K562 (cell line): ENCODE data around the gene SOCS3. TPM values are rescaled to one million over a fixed set of nuclear protein-coding genes. Genes with fewer than 3 reads are reported as not detected.

Source experiments
- ATF4 ChIP-seq: fragments of 450-650 bp; formaldehyde crosslinking; IDR thresholded peaks from 2 replicates; pipeline ENCODE4 v1.4.0; 2022; ENCODE audit warnings: mild to moderate bottlenecking, moderate library complexity
- CLOCK ChIP-seq: fragments of 250-450 bp; sonication (Bioruptor Pico); IDR thresholded peaks from 2 replicates; pipeline ENCODE4 v1.4.0; 2020; ENCODE audit warnings: mild to moderate bottlenecking, moderate library complexity, borderline replicate concordance
- CREB3 ChIP-seq: fragments of 450-650 bp; conservative IDR thresholded peaks from 2 replicates; pipeline ENCODE4 v1.6.1; 2016; ENCODE audit warnings: missing genetic modification characterization, low read depth, mild to moderate bottlenecking, missing compliant biosample characterization, moderate library complexity
- FOXA3 ChIP-seq, 2 experiments: fragments of 450-650 bp in 1 of 2; sonication (generic) in 1 of 2; formaldehyde crosslinking; IDR thresholded peaks in 1 of 2; conservative IDR thresholded peaks in 1 of 2; 2 replicates each; pipeline versions ENCODE4 v1.4.0 to v1.8.0; 2020 to 2022; ENCODE audit warnings: mild to moderate bottlenecking in 2 of 2, missing genetic modification reagents in 1 of 2
- HCFC1 ChIP-seq: IDR thresholded peaks from 2 replicates; pipeline ENCODE4 v1.6.1; 2012; ENCODE audit warnings: low read depth, low read length, improper control_type of control experiment
- NCOR1 ChIP-seq: fragments of 450-650 bp; IDR thresholded peaks from 2 replicates; pipeline ENCODE4 v1.6.1; 2016; ENCODE audit warnings: mild to moderate bottlenecking, moderate library complexity
- NR3C1 ChIP-seq: sonication (generic); formaldehyde crosslinking; IDR thresholded peaks from 2 replicates; pipeline ENCODE4 v1.8.1; 2022; ENCODE audit warnings: missing genetic modification reagents
- PHF20 ChIP-seq: fragments of 450-650 bp; IDR thresholded peaks from 2 replicates; pipeline ENCODE4 v1.6.1; 2018; ENCODE audit not compliant: partially characterized antibody
- POLR2AphosphoS5 ChIP-seq: IDR thresholded peaks from 2 replicates; pipeline ENCODE4 v1.6.1; 2011; ENCODE audit warnings: mild to moderate bottlenecking, low read depth, low read length, moderate library complexity; ENCODE audit not compliant: control insufficient read depth, insufficient read depth
- POLR2G ChIP-seq: fragments of 200-400 bp; formaldehyde crosslinking; IDR thresholded peaks from 2 replicates; pipeline ENCODE4 v1.6.1; 2017; ENCODE audit warnings: low read depth, mild to moderate bottlenecking, antibody characterized with exemption, low read length, moderate library complexity
- RCOR1 ChIP-seq, 2 experiments: IDR thresholded peaks; 2 replicates each; pipeline ENCODE4 v1.6.1; 2012; ENCODE audit warnings: low read depth in 2 of 2, low read length in 2 of 2, borderline replicate concordance in 1 of 2, improper control_type of control experiment in 1 of 2
- SNIP1 ChIP-seq: fragments of 450-650 bp; IDR thresholded peaks from 2 replicates; pipeline ENCODE4 v1.7.1; 2017; ENCODE audit warnings: low read depth, mild to moderate bottlenecking
- TFAM ChIP-seq: fragments of 250-450 bp; sonication (Bioruptor Pico); conservative IDR thresholded peaks from 2 replicates; pipeline ENCODE4 v1.5.0; 2021; ENCODE audit warnings: mild to moderate bottlenecking, moderate library complexity
- ZBTB49 ChIP-seq: sonication (generic); formaldehyde crosslinking; IDR thresholded peaks from 2 replicates; pipeline ENCODE4 v1.8.0; 2022; ENCODE audit warnings: missing genetic modification reagents, mild to moderate bottlenecking, borderline replicate concordance
- ZNF174 ChIP-seq: fragments of 250-450 bp; sonication (Bioruptor Pico); IDR thresholded peaks from 2 replicates; pipeline ENCODE4 v1.4.0; 2020; ENCODE audit warnings: mild to moderate bottlenecking
- ZNF551 ChIP-seq: fragments of 250-450 bp; sonication (Bioruptor Pico); IDR thresholded peaks from 2 replicates; pipeline ENCODE4 v1.5.0; 2021; ENCODE audit warnings: mild to moderate bottlenecking, moderate library complexity
- ZNF639 ChIP-seq, 2 experiments: fragments of 200-800 bp in 1 of 2; sonication (Bioruptor generic) in 1 of 2; sonication (generic) in 1 of 2; formaldehyde crosslinking in 1 of 2; IDR thresholded peaks in 1 of 2; conservative IDR thresholded peaks in 1 of 2; 2 replicates each; pipeline versions ENCODE4 v1.5.0 to v1.6.1; 2016 to 2020; ENCODE audit warnings: missing compliant biosample characterization in 1 of 2, missing genetic modification characterization in 1 of 2, missing genetic modification reagents in 1 of 2
- polyA plus RNA-seq, 8 experiments: library from polyadenylated mRNA; depleted of rRNA in 4 of 8; stranded (reverse) in 5 of 8; unstranded in 3 of 8; fragments of >200 nt; fragmentation: Nextera tagmentation in 2 of 8; fragmentation: Illumina TruSeq in 1 of 8; extraction: Ambion mirVana in 2 of 8; extraction: Trizol in 1 of 8; gene quantifications; 2 replicates each; pipeline versions ENCODE4 v1.2.1 to v1.2.3, GENCODE V29; 2011 to 2014; ENCODE audit warnings: inconsistent platforms in 1 of 8, missing spikeins in 1 of 8
- total RNA-seq, 7 experiments: library from RNA; depleted of rRNA in 6 of 7; stranded (reverse); fragments of >200 nt in 6 of 7; fragmentation: Illumina TruSeq in 2 of 7; extraction: Trizol in 2 of 7; gene quantifications; 2 replicates each; pipeline versions ENCODE4 v1.2.1 to v1.2.3, GENCODE V29; 2011 to 2021; ENCODE audit warnings: low replicate concordance in 1 of 7

SOCS3 gene
- total and polyA plus RNA-seq, 9 of the 15 experiments (the other 6 are each of a cell fraction or from before 2014, with no cell fraction given), result 0.56 to 38.9 (median 13.7) TPM

GRCh38 chr17:78378225-78379130 lies 18.6 kb upstream of the SOCS3 start, which contains the start of gene PGS1 (continued):
- TF ChIP-seq CLOCK (CRISPR knock-in tag), result no peak
- no peak for TF ChIP-seq RCOR1 (IDR thresholded peaks at IDR 0.05; ENCODE audit: borderline replicate concordance in 1 of 2, low read depth in 2 of 2, low read length in 2 of 2)
- TF ChIP-seq POLR2AphosphoS5, result peak; percentile 65
- TF ChIP-seq ZNF551 (CRISPR knock-in tag), result no peak
- no peak for TF ChIP-seq ZNF174
- TF ChIP-seq PHF20, result peak; percentile 95
- peak; percentile 72; the same call in 1 of the 2 replicates for TF ChIP-seq NR3C1
- TF ChIP-seq NCOR1, result no peak
- TF ChIP-seq SNIP1, result no peak
- TF ChIP-seq CREB3, result no peak
- TF ChIP-seq HCFC1, result peak; percentile 84
- peak in 1 of 2 experiments; percentile 36; a peak in 2 of 4 replicates for TF ChIP-seq FOXA3 (CRISPR knock-in tag; conservative IDR thresholded peaks at IDR 0.05 in 1 of 2, IDR thresholded peaks at IDR 0.05 in 1 of 2)
- no peak for TF ChIP-seq ZBTB49 (CRISPR knock-in tag)
- TF ChIP-seq POLR2G, result peak; percentile 87
- TF ChIP-seq ZNF639 (CRISPR knock-in tag; conservative IDR thresholded peaks at IDR 0.05 in 1 of 2, IDR thresholded peaks at IDR 0.05 in 1 of 2), result peak in 1 of 2 experiments; percentile 48; a peak in 1 of 4 replicates
- no peak for TF ChIP-seq TFAM (CRISPR knock-in tag)
- no peak for TF ChIP-seq ATF4 (CRISPR knock-in tag)
